NCI-H748 (cell line): ENCODE data around the gene CCDC17.
"Not testable (repeated sequence)": the region's sequence is repeated elsewhere in the genome, so short reads cannot be mapped to it uniquely, and the experiment has no call there.

Source experiments
- DNase-seq: peaks from one replicate; lab custom pipeline; 2025; ENCODE audit not compliant: unreplicated experiment; lab: John Stamatoyannopoulos, UW

CCDC17 gene

GRCh38 chr1:45621895-45622523 is 1.8 kb downstream of the CCDC17 start:
- no peak for DNase-seq

DNA sequence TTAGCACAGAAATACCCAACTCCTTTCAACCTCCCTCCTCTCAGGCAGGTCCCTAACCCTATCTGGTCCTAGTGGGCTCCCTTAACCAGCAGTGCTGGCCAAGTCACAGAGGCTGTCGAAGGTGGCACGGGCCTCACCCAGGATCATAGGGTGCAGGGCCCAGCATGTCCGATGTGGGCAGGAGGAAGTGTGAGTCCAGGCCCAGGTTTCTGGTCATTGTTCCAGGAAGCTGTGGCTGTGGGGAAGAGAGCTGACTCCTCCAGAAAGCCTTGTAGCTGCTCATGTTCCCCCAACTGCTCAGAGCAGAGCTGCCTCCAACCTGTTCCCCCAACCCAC is 2.4 kb downstream of the CCDC17 start:
- no peak for DNase-seq

GRCh38 chr1:45620588-45621500 is 3.0 kb downstream of the CCDC17 start:
- DNase-seq = no peak

GRCh38 chr1:45619149-45619921 is 4.5 kb downstream of the CCDC17 start:
- peak; percentile 9 for DNase-seq

- DNase-seq = no peak
Observed at GRCh38 chr1:45617618-45618017, 6.2 kb downstream of the CCDC17 start.

- no peak for DNase-seq
Observed at GRCh38 chr1:45615885-45616284, 8.0 kb downstream of the CCDC17 start.

GRCh38 chr1:45612941-45613579 is 10.8 kb downstream of the CCDC17 start:
- no peak for DNase-seq

- DNase-seq = no peak
Observed at GRCh38 chr1:45610589-45611226, 13.1 kb downstream of the CCDC17 start.

GRCh38 chr1:45608175-45609156 is 15.4 kb downstream of the CCDC17 start:
- no peak for DNase-seq

- DNase-seq = no peak
Observed at GRCh38 chr1:45607404-45608074, 16.3 kb downstream of the CCDC17 start.

GRCh38 chr1:45604239-45604638 is 19.6 kb downstream of the CCDC17 start:
- DNase-seq = no peak

- DNase-seq = not testable (repeated sequence)
Observed at GRCh38 chr1:45596765-45597164, 27.1 kb downstream of the CCDC17 start.

GRCh38 chr1:45594412-45594811 is 29.4 kb downstream of the CCDC17 start:
- no peak for DNase-seq

DNA sequence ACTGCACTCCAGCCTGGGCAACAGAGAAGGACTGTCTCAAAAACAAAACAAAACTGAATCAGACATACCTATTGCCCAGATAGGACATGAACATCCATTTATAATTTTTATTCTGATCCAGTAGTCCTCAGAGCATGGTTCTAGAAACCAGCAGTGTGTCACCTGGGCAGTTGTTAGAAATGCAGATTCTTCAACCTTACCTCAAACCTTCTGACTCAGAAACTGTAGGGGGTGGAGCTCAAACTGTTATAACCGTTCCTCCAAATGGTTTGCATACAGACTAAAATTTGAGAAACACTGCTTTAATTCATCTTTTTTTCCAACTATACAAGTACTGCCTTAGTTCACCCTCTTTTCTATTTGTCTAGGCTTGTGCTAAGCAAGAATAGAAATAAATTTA is 34.0 kb downstream of the CCDC17 start:
- DNase-seq = no peak

DNA sequence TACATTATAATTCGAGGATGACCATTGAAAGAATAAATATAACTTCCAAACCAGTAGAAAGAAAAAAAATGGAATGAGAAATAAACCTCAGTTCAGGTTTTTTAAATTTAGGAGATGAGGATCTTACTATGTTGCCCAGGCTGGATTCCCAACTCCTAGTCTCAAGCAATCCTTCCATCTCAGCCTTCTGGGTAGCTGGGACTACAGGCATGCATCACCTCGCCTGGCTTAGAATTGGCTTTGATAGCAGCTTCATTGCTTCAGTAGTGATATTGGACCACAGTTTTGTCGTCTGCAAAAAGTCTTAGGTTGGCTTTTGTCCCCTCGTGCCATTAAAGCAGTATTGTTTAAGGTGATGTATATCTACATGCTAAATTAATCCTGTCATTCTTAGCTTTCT is 37.1 kb downstream of the CCDC17 start:
- DNase-seq = no peak

- no peak for DNase-seq
Observed at GRCh38 chr1:45585496-45586075, 38.3 kb downstream of the CCDC17 start.

- no peak for DNase-seq
Observed at GRCh38 chr1:45585110-45585426, 38.8 kb downstream of the CCDC17 start.

DNA sequence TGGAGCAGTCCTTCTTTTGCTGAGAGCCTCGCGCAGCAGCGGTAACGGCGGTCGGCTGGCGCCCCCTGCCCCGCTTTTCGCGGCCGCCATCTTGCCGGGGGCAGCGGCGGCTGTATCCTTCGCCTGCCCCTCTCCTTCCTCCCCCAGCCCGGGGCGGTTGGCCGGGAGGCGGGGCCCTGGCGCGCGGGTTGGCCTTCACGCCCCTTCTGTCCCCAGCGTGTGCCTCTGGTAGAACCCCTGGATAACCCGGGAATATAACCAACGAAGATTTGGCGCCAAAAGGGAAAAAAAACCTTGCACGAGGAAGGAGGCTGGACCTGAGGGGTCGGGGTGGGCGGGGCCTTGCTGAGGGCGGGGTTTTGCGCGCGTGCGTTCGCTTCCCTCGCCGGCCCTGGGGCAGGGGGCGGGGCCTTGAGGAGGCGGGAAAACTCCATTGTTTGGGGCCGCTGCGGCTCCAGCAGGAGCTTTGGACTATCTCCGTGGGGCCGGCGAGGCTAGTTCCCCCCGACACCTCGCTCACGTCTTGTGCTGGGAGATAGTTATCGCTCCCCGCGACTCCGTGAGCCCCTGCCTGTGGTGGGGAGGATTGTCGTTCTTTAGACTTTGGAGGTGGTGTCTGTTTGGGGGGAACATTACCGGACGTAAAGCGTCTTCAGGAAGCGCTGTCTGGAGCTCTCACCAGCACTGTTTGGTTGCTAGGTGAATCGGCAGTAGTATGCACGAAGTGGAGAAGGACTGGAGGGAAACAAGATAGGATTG is 39.3 kb downstream of the CCDC17 start:
- DNase-seq = peak; percentile 95
